Astrocyte of the cerebellum (primary cell): ENCODE measurements around the gene MRPL51.

Experiments
- DNase-seq: peaks from one replicate; pipeline ENCODE4 v3.0.0-alpha.2; 2011; ENCODE audit warnings: low read depth
- H3K4me3 ChIP-seq: 2 replicates; pipeline ENCODE4 v1.5.1; 2011; ENCODE audit warnings: mild to moderate bottlenecking, low read depth, low read length, moderate library complexity
- CTCF ChIP-seq: IDR thresholded peaks from 2 replicates; pipeline ENCODE4 v1.5.1; 2012; ENCODE audit warnings: low read length, low read depth, moderate library complexity, mild to moderate bottlenecking; ENCODE audit errors: missing control alignments
- in situ Hi-C: cut with HindIII; loops from 2 replicates; pipeline ENCODE4 v1.10.0; 2017; ENCODE audit warnings: low sequenced_read_pairs

The MRPL51 gene

DNA sequence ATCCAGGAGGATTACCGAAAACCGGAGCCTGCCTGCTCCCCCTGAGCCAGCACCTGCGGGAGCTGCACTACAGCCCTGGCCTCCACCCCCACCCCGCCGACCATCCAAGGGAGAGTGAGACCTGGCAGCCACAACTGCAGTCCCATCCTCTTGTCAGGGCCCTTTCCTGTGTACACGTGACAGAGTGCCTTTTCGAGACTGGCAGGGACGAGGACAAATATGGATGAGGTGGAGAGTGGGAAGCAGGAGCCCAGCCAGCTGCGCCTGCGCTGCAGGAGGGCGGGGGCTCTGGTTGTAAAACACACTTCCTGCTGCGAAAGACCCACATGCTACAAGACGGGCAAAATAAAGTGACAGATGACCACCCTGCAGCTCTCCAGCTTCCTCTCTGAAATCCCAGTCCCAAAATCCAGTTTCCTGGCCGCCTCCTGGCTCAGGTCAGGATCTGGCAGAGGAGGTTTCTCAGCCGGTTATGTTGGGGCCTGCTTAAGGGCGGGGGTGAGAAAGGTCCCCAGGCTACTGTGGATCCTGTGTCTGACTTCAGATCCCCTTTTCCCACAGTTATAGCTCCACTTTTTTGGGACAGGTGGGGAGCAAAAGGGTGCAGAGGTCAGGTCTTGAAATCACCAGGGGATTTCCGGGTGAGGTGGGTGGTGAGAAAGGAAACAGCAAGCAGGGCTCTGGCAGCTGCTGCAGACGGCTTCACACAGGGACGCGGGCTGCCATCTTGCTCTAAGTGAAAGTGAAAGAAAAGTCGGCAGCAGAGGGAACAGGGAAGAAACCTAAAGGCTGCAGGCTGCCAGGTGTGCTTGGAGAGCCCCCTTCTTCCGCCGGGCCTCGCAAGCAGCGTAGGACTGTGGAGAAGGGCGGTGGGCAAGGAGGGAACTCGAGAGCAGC, 41.5 kb downstream of the MRPL51 start, which contains the start of gene TAPBPL:
Gene TAPBPL, plus strand, starts transcription at position 695 of the 897 bp plus-strand sequence. CDS start 207 bp downstream, outside the sequence.
- H3K4me3 ChIP-seq = peak within 1 kb of the TSS; percentile 46
- in situ Hi-C loops = no loop called here
- TF ChIP-seq CTCF = no peak
- peak; percentile 52 for DNase-seq

- in situ Hi-C loops = no loop called here
- no peak for DNase-seq
- no peak for TF ChIP-seq CTCF
- peak overlapping the region; percentile 46 for H3K4me3 ChIP-seq
These were observed 42.2 kb downstream of the MRPL51 start for GRCh38 chr12:6450869-6451347.

- DNase-seq = no peak
- in situ Hi-C loops = no loop called here
- no peak overlapping the region for H3K4me3 ChIP-seq
- TF ChIP-seq CTCF = no peak
These were observed 42.8 kb downstream of the MRPL51 start for GRCh38 chr12:6450091-6450868.

DNA sequence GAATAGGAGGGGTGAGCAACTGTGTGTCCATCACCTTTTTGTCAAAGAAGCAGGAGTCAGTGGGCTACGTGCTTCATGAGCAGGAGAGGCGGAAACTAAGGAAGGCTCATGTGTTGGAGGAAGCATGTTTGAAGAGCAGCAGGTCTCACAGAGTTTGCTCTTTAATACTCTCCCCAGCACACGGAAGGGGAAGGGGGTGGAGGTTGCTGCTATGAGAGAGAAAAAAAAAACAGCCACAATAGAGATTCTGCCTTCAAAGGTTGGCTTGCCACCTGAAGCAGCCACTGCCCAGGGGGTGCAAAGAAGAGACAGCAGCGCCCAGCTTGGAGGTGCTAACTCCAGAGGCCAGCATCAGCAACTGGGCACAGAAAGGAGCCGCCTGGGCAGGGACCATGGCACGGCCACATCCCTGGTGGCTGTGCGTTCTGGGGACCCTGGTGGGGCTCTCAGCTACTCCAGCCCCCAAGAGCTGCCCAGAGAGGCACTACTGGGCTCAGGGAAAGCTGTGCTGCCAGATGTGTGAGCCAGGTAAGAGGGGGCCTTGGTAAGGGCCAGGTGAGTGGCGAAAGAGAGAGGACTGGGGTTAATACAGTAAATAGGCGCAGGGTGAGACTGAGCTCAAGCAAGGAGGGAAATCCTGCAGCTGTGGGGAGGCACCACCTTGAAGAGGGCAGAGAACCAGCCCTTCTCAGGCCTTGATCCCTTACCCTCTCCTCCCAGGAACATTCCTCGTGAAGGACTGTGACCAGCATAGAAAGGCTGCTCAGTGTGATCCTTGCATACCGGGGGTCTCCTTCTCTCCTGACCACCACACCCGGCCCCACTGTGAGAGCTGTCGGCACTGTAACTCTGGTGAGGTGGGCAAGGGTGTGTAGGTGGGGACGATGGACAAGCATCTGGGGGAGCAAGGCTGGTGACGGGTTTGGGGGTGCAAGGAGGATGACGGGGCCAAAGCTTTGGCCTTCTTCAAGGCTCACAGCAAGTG, 48.1 kb downstream of the MRPL51 start, which contains the start of gene CD27:
Gene CD27, plus strand, starts transcription at position 252 of the 985 bp plus-strand sequence. Its CDS starts 141 bp downstream, at position 393.
- in situ Hi-C loops = no loop called here
- DNase-seq = no peak
- H3K4me3 ChIP-seq = no peak within 1 kb of the TSS
- TF ChIP-seq CTCF = no peak

- no peak overlapping the region for H3K4me3 ChIP-seq
- TF ChIP-seq CTCF = no peak
- DNase-seq = no peak
- in situ Hi-C loops = no loop called here
These were observed 49.0 kb downstream of the MRPL51 start for GRCh38 chr12:6444031-6444430.
